ENCODE results near the gene FOXA3.
"Not testable (repeated sequence)": the region's sequence is repeated elsewhere in the genome, so short reads cannot be mapped to it uniquely, and the experiment has no call there.

FOXA3 gene

DNA sequence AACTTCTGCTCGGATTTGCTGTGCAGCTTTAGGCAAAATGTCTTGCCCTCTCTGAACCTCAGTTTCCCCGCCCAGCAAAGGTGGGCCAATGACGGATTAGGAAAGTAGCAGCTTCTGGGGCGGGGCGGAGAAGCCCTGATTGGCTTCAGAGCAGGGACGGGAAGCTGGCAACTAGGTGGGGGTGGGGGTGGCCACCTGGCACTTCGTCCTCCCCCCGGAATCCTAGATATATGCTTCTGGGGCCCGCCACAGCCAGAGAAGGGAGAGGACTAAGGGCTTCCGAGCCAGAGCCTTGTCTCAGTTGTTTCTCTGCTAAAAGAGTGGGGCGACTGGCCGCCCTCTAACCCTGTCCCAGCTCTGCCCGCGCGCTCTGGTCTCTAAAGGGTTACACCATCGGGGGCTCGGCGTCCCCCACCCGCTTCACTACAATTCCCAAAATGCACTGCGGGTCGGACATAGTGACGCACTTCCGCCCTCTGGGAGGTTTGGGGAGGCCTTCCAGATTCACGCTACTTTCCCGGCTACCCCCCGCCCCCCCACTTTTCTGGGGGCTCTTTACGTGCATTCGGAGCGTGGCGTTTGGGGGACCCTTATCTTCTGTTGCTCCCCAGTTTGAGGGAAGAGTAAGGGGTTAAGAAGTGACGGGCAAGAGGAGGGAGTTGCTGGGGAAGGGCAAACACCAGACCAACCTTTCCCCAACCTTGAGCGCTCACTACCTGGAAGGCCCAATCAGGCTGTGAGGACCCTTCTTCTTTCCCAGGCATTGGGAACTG, 22.5 kb downstream of the FOXA3 start:
- CTCF ChIA-PET = interaction anchor here (1.3 to 8.7 kb wide), 3 partner anchors 14 to 69 kb away, joined by 5 to 152 read pairs (median 15); partner anchors contain the start of genes FOXA3 and SYMPK
- POLR2A ChIA-PET = interaction anchor here (0.6 to 2.4 kb wide), 3 partner anchors 23 to 191 kb away, joined by 4 to 19 read pairs (median 5); partner anchors contain the start of genes FOXA3, SIX5 and SYMPK
- DNase-seq (ENCODE audit: extremely low spot score) = peak; percentile 90
- TF ChIP-seq, protein P1, sequence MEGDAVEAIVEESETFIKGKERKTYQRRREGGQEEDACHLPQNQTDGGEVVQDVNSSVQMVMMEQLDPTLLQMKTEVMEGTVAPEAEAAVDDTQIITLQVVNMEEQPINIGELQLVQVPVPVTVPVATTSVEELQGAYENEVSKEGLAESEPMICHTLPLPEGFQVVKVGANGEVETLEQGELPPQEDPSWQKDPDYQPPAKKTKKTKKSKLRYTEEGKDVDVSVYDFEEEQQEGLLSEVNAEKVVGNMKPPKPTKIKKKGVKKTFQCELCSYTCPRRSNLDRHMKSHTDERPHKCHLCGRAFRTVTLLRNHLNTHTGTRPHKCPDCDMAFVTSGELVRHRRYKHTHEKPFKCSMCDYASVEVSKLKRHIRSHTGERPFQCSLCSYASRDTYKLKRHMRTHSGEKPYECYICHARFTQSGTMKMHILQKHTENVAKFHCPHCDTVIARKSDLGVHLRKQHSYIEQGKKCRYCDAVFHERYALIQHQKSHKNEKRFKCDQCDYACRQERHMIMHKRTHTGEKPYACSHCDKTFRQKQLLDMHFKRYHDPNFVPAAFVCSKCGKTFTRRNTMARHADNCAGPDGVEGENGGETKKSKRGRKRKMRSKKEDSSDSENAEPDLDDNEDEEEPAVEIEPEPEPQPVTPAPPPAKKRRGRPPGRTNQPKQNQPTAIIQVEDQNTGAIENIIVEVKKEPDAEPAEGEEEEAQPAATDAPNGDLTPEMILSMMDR (IDR thresholded peaks at IDR 0.05; ENCODE audit: control extremely low read depth, extremely low read depth, low read depth, missing control alignments) = no peak

DNA sequence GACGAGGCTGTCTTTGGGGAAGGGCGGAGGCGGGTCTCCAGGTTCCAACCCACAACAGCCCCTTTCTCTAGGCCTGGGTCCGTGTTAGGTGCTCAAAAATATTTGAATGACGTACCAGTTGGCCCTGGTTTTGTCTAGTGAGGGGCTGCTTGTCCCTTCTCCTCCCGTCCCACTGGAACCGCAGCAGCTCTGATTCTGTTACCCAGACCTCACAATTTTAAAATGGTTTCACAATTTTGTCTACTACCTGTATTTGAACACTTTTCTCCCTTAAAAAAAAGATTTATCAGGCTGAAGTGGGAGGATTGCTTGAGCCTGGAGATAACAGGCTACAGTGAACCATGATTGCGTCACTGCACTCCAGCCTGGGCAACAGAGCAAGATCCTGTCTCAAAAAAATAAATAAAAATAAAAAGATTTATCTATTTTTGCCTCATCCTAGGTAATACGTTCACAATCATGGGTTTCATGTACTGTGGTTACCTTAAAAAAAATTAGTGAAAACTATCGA, 23.1 kb downstream of the FOXA3 start:
- DNase-seq (ENCODE audit: extremely low spot score) = no peak
- TF ChIP-seq, protein P1 (IDR thresholded peaks at IDR 0.05; ENCODE audit: control extremely low read depth, extremely low read depth, low read depth, missing control alignments) = no peak
- CTCF ChIA-PET = interaction anchor here (0.8 to 8.7 kb wide), 3 partner anchors 14 to 70 kb away, joined by 3 to 152 read pairs (median 3); partner anchors contain the start of genes FOXA3 and SYMPK

DNA sequence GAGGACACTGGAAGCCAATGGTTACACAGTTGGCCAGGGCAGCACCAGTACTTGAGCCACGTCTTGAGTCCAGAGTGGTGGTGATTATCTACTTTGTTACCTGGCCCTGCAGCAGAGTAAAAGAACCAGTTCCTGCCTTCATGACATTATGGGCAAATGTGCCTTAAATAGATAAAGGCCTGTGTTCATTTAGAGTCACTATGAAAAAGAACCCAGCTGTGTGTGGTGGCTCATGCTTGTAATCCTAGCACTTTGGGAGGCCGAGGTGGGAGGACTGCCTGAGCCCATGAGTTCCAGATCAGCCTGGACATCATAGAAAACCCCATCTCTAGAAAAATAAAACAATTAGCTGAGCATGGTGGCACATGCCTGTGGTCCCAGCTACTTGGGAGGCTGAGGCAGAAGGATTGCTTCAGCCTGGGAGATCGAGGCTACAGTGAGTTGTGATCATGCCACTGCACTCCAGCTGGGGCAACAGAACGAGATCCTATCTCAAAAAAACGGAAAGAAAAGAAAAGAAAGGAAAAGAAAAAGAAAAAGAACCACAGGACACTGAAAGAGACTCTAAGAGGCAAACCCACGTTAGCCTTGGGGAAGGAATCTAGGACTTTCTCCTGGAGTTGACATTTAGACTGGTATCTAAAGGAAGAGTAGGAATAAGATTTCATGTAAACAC, 25.2 kb downstream of the FOXA3 start:
- no peak for DNase-seq (ENCODE audit: extremely low spot score)
- TF ChIP-seq, protein P1 (IDR thresholded peaks at IDR 0.05; ENCODE audit: control extremely low read depth, extremely low read depth, low read depth, missing control alignments) = no peak
- ChIA-PET CTCF (interaction anchor here (1.2 kb wide), 1 partner anchor 13 kb away, joined by 3 read pairs; the partner anchor contains the start of gene MYPOP), POLR2A (no interaction called here)

More for the DNA sequence above, 23.1 kb downstream of the FOXA3 start:
- POLR2A ChIA-PET = no interaction called here

DNA sequence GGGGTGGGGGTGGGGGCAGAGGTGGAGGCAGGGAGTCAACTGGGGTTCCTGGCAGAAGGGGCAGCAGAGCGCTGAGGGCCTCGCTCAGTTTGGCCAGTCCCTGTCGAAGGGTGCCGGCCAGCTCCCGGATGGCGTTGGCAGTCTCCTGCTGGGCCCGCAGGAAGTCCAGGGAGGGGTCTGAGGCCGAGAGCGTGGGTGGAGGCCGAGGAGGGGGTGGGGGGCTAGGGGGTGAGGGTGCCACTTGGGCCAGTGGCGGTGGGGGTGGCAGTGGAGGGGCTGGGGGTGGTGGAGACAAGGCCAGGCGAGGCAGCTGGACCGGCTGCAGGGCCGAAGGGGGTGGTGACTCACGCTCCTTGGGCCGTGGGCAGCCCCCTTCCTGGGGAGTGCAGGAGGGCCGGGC, 26.8 kb downstream of the FOXA3 start:
- CTCF ChIA-PET = no interaction called here
- TF ChIP-seq, protein P1 (IDR thresholded peaks at IDR 0.05; ENCODE audit: control extremely low read depth, extremely low read depth, low read depth, missing control alignments) = no peak
- DNase-seq (ENCODE audit: extremely low spot score) = no peak
- POLR2A ChIA-PET = no interaction called here

DNA sequence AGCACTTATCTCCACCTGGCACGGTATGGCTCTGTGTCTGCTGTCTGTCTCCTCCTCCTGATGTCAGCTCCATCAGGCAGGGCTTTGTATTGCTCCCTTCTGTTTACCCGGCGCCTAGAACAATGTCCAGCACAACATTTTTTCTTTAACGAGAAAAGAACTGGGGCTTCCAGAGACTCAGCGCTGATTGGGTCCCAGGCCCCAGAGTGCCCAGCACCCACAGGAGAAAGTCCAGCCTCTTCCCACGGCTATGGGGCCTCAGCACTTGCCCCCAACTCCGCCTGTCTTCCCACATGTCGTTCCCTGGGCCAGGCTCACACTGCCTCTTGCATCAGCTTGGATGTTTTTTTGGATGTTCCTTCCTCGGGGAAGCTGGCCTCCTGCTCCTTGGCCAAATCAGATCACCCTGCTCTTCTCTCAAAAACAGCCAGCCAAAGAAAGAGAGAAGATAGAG, 31.4 kb downstream of the FOXA3 start:
- DNase-seq (ENCODE audit: extremely low spot score) = no peak
- ChIA-PET CTCF (interaction anchor here (2.1 kb wide), 1 partner anchor 79 kb away, joined by 7 read pairs; no protein-coding TSS in a partner anchor), POLR2A (no interaction called here)
- TF ChIP-seq, protein P1 (IDR thresholded peaks at IDR 0.05; ENCODE audit: control extremely low read depth, extremely low read depth, low read depth, missing control alignments) = no peak

DNA sequence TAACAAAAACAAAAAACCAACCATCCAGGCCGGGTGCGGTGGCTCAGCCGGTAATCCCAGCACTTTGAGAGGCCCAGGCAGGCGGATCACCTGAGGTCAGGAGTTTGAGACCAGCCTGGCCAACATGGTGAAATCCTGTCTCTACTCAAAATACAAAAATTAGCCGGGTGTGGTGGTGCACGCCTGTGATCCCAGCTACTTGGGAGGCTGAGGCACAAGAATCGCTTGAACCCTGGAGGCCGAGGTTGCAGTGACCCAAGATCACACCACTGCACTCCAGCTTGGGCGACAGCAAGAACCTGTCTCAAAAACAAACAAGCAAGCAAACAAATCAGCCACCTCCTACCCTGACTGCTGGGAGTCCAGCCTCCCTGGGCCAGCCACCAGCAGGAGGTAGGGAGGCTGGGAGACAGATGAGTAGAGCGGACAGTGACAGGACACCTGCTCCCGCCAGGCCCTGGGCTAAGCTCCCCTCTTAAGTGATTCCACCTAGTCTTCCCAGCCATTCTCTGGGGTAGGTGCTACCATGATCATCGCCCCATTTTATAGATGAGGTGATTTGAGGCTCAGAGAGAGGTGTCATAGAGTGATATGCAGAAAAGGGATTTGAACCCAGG, 32.0 kb downstream of the FOXA3 start:
- DNase-seq (ENCODE audit: extremely low spot score); POLR2A ChIA-PET: not testable (repeated sequence)
- CTCF ChIA-PET = interaction anchor here (2.1 kb wide), 1 partner anchor 79 kb away, joined by 7 read pairs; no protein-coding TSS in a partner anchor

Measured in GM10248 (cell line).